ENCODE data around the gene FXN.

The FXN gene

GRCh38 chr9:69078581-69078980 lies 43.0 kb downstream of the FXN start:
- Histone ChIP-seq H3K9ac (ENCODE audit: low read length) (no peak overlapping the region), H3K36me3 (ENCODE audit: control insufficient read depth, insufficient read depth, low read length) (no peaks in the 10 kb centered on the region), H3K27me3 (ENCODE audit: control insufficient read depth, insufficient read depth, low read length) (no peaks in the 10 kb centered on the region), H3K27ac (ENCODE audit: low read depth, low read length) (no peak overlapping the region), H3K4me1 (ENCODE audit: control insufficient read depth, insufficient read depth, low read length) (peaks cover 2% of the 10 kb centered on the region), H3K4me3 (ENCODE audit: low read length) (no peak overlapping the region)

GRCh38 chr9:69079186-69079585 lies 43.6 kb downstream of the FXN start:
- H3K9ac ChIP-seq (ENCODE audit: low read length) = no peak overlapping the region
- no peak overlapping the region for H3K4me3 ChIP-seq (ENCODE audit: low read length)
- H3K4me1 ChIP-seq (ENCODE audit: control insufficient read depth, insufficient read depth, low read length) = peaks cover 2% of the 10 kb centered on the region

DNA sequence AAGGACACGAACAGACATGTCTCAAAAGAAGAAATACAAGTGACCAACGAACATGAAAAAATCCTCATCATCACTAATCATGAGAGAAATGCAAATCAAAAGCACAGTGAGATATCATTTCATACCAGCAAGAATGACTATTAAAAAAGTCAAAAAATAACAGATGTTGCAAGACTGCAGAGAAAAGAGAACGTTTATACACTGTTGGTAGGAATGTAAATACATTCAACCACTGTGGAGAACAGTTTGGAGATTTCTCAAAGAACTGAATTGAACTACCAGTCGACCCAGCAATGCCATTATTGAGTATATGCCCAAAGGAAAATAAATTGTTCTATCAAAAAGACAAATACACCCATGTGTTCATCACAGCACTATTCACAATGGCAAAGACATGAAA lies 45.7 kb downstream of the FXN start:
- Histone ChIP-seq H3K27me3 (ENCODE audit: control insufficient read depth, insufficient read depth, low read length) (no peaks in the 10 kb centered on the region), H3K4me3 (ENCODE audit: low read length) (no peak overlapping the region), H3K4me1 (ENCODE audit: control insufficient read depth, insufficient read depth, low read length) (peaks cover 2% of the 10 kb centered on the region), H3K36me3 (ENCODE audit: control insufficient read depth, insufficient read depth, low read length) (no peaks in the 10 kb centered on the region), H3K27ac (ENCODE audit: low read depth, low read length) (no peak overlapping the region), H3K9ac (ENCODE audit: low read length) (no peak overlapping the region)

More at GRCh38 chr9:69079186-69079585, 43.6 kb downstream of the FXN start:
- no peak overlapping the region for H3K27ac ChIP-seq (ENCODE audit: low read depth, low read length)
- H3K27me3 ChIP-seq (ENCODE audit: control insufficient read depth, insufficient read depth, low read length) = no peaks in the 10 kb centered on the region
- H3K36me3 ChIP-seq (ENCODE audit: control insufficient read depth, insufficient read depth, low read length) = no peaks in the 10 kb centered on the region

GRCh38 chr9:69083321-69083720 lies 47.8 kb downstream of the FXN start:
- peaks cover 2% of the 10 kb centered on the region for H3K4me1 ChIP-seq (ENCODE audit: control insufficient read depth, insufficient read depth, low read length)
- H3K27me3 ChIP-seq (ENCODE audit: control insufficient read depth, insufficient read depth, low read length) = no peaks in the 10 kb centered on the region
- H3K36me3 ChIP-seq (ENCODE audit: control insufficient read depth, insufficient read depth, low read length) = no peaks in the 10 kb centered on the region
- no peak overlapping the region for H3K9ac ChIP-seq (ENCODE audit: low read length)
- no peak overlapping the region for H3K27ac ChIP-seq (ENCODE audit: low read depth, low read length)
- no peak overlapping the region for H3K4me3 ChIP-seq (ENCODE audit: low read length)

DNA sequence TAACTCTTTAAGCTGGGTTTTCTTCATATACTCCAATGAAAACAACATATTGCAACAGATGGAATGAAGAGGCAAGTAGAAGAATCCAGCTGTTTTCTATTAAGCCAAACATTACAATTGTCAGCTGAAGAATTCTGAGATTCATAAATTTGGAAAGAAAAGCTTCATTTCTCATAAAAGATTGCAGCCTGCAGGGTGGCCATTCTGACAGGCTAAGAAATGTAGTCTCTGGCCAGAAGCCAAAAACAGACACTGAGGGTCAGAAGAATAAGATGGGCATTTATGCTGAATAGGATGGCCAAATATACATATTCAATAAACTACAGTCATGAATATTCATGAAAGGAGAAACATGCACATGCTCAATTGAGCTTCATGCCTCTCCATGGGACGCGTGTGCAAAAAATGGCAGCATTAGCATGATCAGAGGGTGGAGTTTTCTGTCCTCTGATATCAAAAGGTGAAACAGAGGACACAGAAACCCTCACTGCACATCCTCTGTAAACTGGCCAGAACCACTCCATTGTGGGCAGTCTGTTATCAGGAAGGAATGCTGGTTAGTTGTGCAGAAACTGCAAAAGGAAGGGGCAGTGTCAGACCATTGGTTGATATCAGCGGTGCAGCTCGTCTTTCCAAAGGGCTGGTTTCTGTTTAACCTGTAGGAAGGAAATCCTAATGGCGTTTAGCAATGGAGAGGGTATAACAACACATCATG lies 50.2 kb downstream of the FXN start:
- Histone ChIP-seq H3K27me3 (ENCODE audit: control insufficient read depth, insufficient read depth, low read length) (no peaks in the 10 kb centered on the region), H3K36me3 (ENCODE audit: control insufficient read depth, insufficient read depth, low read length) (no peaks in the 10 kb centered on the region), H3K9ac (ENCODE audit: low read length) (no peak overlapping the region), H3K4me1 (ENCODE audit: control insufficient read depth, insufficient read depth, low read length) (no peaks in the 10 kb centered on the region), H3K27ac (ENCODE audit: low read depth, low read length) (no peak overlapping the region), H3K4me3 (ENCODE audit: low read length) (no peak overlapping the region)

DNA sequence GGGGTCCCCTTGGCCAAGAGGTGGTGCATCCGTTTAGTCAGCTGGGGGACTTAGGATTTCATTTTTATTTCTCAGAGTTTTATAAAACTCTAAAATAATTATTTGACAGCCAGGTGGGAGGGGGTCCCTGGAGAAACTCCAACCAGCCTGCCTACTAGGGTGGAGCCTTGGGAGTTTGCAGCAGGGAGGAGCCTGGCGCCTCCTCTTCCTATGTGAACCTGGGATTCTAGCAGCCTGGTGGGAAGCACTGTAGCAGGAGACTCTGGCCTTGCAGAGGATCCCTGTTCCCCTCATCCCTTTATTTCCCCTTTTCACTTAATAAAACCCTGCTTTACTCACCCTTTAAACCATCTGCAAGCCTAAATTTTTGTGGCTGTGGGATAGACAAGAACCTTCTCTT lies 50.8 kb downstream of the FXN start:
- Histone ChIP-seq H3K9ac (ENCODE audit: low read length) (no peak overlapping the region), H3K36me3 (ENCODE audit: control insufficient read depth, insufficient read depth, low read length) (no peaks in the 10 kb centered on the region), H3K27ac (ENCODE audit: low read depth, low read length) (no peak overlapping the region), H3K27me3 (ENCODE audit: control insufficient read depth, insufficient read depth, low read length) (no peaks in the 10 kb centered on the region), H3K4me3 (ENCODE audit: low read length) (no peak overlapping the region), H3K4me1 (ENCODE audit: control insufficient read depth, insufficient read depth, low read length) (no peaks in the 10 kb centered on the region)

DNA sequence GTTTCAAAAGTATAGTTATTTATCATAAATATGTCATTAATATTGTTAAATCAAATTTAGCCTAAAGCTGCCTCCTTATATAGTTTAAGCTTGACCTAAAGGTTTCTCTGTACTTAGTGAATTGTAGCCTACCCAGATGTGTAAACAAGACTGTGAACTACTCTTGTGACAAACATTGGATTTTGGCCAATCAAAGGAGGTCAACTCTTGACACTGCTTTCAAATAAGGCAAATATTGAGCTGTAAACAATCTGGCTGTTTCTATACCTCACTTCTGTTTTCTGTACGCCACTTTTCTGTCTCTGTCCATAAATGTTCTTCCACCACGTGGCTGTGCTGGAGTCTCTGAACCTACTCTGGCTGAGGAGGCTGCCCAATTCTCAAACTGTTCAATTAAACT lies 51.2 kb downstream of the FXN start:
- Histone ChIP-seq H3K4me3 (ENCODE audit: low read length) (no peak overlapping the region), H3K4me1 (ENCODE audit: control insufficient read depth, insufficient read depth, low read length) (no peaks in the 10 kb centered on the region), H3K27me3 (ENCODE audit: control insufficient read depth, insufficient read depth, low read length) (no peaks in the 10 kb centered on the region), H3K36me3 (ENCODE audit: control insufficient read depth, insufficient read depth, low read length) (no peaks in the 10 kb centered on the region), H3K9ac (ENCODE audit: low read length) (no peak overlapping the region), H3K27ac (ENCODE audit: low read depth, low read length) (no peak overlapping the region)

DNA sequence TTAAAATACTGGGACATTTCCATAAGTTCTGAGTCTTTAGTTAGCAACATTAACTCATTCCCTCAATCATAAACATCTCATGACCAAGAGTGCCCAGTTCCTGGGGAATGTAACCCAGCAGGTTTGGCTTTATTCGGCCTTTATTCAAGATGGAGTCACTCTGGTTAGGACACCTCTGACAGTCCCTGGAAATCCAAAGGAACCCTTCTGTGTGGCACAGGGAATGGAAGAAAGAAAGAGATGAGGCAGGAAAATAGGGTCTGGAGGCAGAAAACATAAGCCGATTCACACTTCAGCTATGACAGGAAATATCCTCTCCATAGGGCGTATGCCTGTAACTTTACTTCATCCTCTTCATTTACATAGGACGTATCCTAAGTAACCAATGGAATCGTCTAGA lies 53.5 kb downstream of the FXN start:
- no peak overlapping the region for H3K4me3 ChIP-seq (ENCODE audit: low read length)

DNA sequence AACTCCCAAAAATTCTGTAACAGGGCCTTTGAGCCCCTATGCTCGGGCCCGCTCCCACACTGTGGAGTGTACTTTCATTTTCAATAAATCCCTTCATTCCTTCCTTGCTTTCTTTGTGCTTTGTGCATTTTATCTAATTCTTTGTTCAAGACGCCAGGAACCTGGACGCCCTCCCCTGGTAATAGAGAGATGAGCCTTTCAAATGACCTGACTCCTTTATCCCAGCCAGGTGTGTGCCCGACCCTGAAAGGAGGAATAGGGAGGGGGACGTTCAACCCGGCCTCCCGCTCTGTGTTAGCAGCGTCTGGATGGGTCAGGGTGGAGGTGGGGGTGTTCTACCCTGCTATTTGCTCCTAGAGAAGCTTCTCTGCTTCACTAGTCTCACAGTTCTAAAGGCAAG lies 53.9 kb downstream of the FXN start:
- no peaks in the 10 kb centered on the region for H3K4me1 ChIP-seq (ENCODE audit: control insufficient read depth, insufficient read depth, low read length)
- no peaks in the 10 kb centered on the region for H3K27me3 ChIP-seq (ENCODE audit: control insufficient read depth, insufficient read depth, low read length)
- no peak overlapping the region for H3K9ac ChIP-seq (ENCODE audit: low read length)
- H3K27ac ChIP-seq (ENCODE audit: low read depth, low read length) = no peak overlapping the region
- no peak overlapping the region for H3K4me3 ChIP-seq (ENCODE audit: low read length)
- H3K36me3 ChIP-seq (ENCODE audit: control insufficient read depth, insufficient read depth, low read length) = no peaks in the 10 kb centered on the region

More for the DNA sequence above, 53.5 kb downstream of the FXN start:
- no peak overlapping the region for H3K9ac ChIP-seq (ENCODE audit: low read length)
- H3K27me3 ChIP-seq (ENCODE audit: control insufficient read depth, insufficient read depth, low read length) = no peaks in the 10 kb centered on the region
- H3K36me3 ChIP-seq (ENCODE audit: control insufficient read depth, insufficient read depth, low read length) = no peaks in the 10 kb centered on the region
- H3K27ac ChIP-seq (ENCODE audit: low read depth, low read length) = no peak overlapping the region
- no peaks in the 10 kb centered on the region for H3K4me1 ChIP-seq (ENCODE audit: control insufficient read depth, insufficient read depth, low read length)

DNA sequence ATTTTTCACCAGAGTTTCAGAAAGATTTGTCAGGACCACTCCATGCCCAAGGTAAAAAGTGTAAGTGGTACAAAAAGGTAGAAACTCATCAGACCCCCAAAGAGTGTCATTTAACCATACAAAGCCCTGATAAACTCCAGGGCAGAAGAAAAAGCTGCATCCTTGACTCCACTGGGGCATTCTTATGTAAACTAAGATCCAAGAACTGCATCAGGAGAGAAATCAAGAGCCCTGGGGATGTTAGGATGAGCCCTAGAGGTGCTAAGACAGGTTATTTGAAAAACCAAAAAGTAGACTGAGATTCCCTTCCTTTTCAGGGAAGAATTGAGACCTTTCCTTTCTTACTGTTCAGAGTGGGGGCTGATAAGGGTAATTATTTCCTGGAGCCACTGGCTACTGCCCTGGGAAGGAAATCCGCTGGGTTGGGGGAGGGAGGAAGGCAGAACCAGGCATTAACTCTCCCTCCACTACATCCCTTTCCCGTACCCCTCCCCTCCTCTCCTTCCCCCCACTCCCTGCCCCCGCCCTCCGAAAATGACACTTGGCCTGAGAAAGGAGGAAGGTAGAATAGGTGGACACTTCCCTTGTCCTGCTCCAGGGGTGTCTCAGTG lies 54.7 kb downstream of the FXN start:
- no peak overlapping the region for H3K4me3 ChIP-seq (ENCODE audit: low read length)
- H3K9ac ChIP-seq (ENCODE audit: low read length) = no peak overlapping the region
- no peak overlapping the region for H3K27ac ChIP-seq (ENCODE audit: low read depth, low read length)
- H3K4me1 ChIP-seq (ENCODE audit: control insufficient read depth, insufficient read depth, low read length) = no peaks in the 10 kb centered on the region
- no peaks in the 10 kb centered on the region for H3K27me3 ChIP-seq (ENCODE audit: control insufficient read depth, insufficient read depth, low read length)
- H3K36me3 ChIP-seq (ENCODE audit: control insufficient read depth, insufficient read depth, low read length) = no peaks in the 10 kb centered on the region

- H3K36me3 ChIP-seq (ENCODE audit: control insufficient read depth, insufficient read depth, low read length) = no peaks in the 10 kb centered on the region
- H3K4me1 ChIP-seq (ENCODE audit: control insufficient read depth, insufficient read depth, low read length) = no peaks in the 10 kb centered on the region
- no peak overlapping the region for H3K27ac ChIP-seq (ENCODE audit: low read depth, low read length)
- no peak overlapping the region for H3K4me3 ChIP-seq (ENCODE audit: low read length)
- H3K9ac ChIP-seq (ENCODE audit: low read length) = no peak overlapping the region
- H3K27me3 ChIP-seq (ENCODE audit: control insufficient read depth, insufficient read depth, low read length) = no peaks in the 10 kb centered on the region
These were observed 55.4 kb downstream of the FXN start for GRCh38 chr9:69090946-69091345.

- no peaks in the 10 kb centered on the region for H3K36me3 ChIP-seq (ENCODE audit: control insufficient read depth, insufficient read depth, low read length)
- no peaks in the 10 kb centered on the region for H3K27me3 ChIP-seq (ENCODE audit: control insufficient read depth, insufficient read depth, low read length)
- H3K9ac ChIP-seq (ENCODE audit: low read length) = no peak overlapping the region
- no peaks in the 10 kb centered on the region for H3K4me1 ChIP-seq (ENCODE audit: control insufficient read depth, insufficient read depth, low read length)
- H3K4me3 ChIP-seq (ENCODE audit: low read length) = no peak overlapping the region
- H3K27ac ChIP-seq (ENCODE audit: low read depth, low read length) = no peak overlapping the region
These were observed 58.0 kb downstream of the FXN start for GRCh38 chr9:69093471-69094103.

Measured in rectal smooth muscle tissue (tissue), 1 donor.